GM20431 (cell line): ENCODE results near the gene MDK.

Experiments
- in situ Hi-C: fragments of 300-500 bp; cut with MseI, MboI; formaldehyde crosslinking; loops from one replicate; pipeline ENCODE4 v1.15.0; 2020; ENCODE audit warnings: low sequenced_read_pairs; ENCODE audit not compliant: unreplicated experiment

The MDK gene

DNA sequence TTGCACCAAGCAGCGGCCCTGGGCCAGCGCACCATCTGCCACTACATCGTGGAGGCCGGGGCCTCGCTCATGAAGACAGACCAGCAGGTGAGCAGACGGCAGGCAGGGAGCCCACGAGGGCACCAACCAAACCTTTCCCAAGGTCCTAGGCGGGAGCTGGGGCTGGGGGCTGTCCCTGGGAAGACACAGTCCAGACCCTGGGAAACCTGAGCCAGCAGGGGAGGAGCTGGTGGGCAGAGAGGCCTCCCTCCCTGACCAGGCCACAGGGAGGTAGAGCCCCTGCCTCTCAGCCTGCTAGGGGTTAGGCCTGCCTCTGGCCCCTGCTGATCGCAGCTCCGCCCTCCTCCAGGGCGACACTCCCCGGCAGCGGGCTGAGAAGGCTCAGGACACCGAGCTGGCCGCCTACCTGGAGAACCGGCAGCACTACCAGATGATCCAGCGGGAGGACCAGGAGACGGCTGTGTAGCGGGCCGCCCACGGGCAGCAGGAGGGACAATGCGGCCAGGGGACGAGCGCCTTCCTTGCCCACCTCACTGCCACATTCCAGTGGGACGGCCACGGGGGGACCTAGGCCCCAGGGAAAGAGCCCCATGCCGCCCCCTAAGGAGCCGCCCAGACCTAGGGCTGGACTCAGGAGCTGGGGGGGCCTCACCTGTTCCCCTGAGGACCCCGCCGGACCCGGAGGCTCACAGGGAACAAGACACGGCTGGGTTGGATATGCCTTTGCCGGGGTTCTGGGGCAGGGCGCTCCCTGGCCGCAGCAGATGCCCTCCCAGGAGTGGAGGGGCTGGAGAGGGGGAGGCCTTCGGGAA, 1.8 kb upstream of the MDK start:
- in situ Hi-C loops: loop anchor here (25.0 kb wide), 1 partner anchor 158 kb away; no protein-coding TSS in a partner anchor

DNA sequence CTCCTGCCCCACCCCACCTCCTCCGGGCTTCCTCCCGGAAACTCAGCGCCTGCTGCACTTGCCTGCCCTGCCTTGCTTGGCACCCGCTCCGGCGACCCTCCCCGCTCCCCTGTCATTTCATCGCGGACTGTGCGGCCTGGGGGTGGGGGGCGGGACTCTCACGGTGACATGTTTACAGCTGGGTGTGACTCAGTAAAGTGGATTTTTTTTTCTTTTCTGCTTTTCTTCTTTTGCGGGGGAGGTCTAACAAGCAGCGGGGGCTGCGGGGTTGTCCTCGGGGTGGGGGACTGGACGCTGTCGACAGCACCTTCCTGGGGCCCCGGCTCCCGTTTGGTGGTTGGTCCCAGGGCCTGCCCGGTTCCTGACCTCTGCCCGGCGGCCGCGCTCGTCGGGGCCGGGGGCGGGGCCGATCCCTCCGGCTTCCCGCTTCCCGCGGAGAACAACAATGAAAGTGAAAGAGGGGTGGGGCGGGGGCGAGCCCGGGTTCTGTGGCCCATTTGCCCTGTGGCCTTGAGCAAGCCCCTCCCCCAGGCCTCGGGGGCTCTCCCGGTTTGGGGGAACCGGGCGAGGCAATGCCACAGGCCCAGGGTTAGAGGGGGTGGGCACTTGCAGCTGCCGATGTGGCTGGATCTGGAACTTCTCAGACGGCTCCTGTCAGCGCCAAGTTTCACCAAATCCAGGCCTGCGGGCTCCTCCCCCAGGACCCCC, 975 bp upstream of the MDK start:
- in situ Hi-C loops: loop anchor here (25.0 kb wide), 1 partner anchor 157 kb away; no protein-coding TSS in a partner anchor

GRCh38 chr11:46381819-46382645, 563 bp downstream of the MDK start:
- in situ Hi-C loops: loop anchor here (25.0 kb wide), 1 partner anchor 155 kb away; no protein-coding TSS in a partner anchor

DNA sequence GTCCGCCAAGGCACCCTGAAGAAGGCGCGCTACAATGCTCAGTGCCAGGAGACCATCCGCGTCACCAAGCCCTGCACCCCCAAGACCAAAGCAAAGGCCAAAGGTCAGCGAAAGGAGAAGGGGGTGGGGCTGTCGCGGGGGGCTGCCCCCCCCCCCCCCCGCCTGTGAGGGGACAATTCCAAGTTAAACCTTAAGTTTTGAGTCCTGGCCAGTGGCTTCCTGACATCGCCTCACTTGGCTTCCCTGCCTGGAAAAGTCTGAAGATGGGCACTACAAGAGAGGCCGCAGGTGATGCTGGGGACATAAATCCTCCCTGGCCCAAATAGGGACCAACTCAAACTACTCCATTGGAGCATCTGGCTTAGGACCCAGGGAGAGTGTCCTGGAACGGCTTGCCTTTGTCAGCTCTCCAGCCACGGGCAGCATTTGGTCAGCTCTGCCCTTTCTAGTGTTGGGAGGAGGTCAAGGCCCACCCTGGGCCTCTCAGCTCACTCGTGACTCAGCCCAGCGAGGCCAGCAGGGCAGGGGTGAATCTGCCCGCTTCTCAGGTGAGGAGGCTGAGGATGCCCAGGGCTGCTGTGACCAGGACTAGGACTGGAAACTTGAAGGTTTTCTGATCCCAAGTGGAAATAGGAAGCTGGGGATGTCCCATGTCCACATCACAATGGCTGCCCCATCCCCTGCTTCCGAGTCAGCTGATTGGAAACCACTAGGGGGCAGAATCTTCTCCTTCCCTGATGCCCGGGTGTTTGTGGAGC, 1.4 kb downstream of the MDK start:
- in situ Hi-C loops: loop anchor here (25.0 kb wide), 1 partner anchor 154 kb away; no protein-coding TSS in a partner anchor

DNA sequence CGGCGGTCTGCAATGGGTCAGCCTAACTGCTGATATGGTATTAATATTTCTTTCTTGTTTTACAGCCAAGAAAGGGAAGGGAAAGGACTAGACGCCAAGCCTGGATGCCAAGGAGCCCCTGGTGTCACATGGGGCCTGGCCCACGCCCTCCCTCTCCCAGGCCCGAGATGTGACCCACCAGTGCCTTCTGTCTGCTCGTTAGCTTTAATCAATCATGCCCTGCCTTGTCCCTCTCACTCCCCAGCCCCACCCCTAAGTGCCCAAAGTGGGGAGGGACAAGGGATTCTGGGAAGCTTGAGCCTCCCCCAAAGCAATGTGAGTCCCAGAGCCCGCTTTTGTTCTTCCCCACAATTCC, 1.9 kb downstream of the MDK start:
- in situ Hi-C loops: loop anchor here (25.0 kb wide), 1 partner anchor 154 kb away; no protein-coding TSS in a partner anchor

- in situ Hi-C loops: loop anchor here (25.0 kb wide), 1 partner anchor 153 kb away; no protein-coding TSS in a partner anchor
Observed at GRCh38 chr11:46383974-46384701, 2.7 kb downstream of the MDK start.

DNA sequence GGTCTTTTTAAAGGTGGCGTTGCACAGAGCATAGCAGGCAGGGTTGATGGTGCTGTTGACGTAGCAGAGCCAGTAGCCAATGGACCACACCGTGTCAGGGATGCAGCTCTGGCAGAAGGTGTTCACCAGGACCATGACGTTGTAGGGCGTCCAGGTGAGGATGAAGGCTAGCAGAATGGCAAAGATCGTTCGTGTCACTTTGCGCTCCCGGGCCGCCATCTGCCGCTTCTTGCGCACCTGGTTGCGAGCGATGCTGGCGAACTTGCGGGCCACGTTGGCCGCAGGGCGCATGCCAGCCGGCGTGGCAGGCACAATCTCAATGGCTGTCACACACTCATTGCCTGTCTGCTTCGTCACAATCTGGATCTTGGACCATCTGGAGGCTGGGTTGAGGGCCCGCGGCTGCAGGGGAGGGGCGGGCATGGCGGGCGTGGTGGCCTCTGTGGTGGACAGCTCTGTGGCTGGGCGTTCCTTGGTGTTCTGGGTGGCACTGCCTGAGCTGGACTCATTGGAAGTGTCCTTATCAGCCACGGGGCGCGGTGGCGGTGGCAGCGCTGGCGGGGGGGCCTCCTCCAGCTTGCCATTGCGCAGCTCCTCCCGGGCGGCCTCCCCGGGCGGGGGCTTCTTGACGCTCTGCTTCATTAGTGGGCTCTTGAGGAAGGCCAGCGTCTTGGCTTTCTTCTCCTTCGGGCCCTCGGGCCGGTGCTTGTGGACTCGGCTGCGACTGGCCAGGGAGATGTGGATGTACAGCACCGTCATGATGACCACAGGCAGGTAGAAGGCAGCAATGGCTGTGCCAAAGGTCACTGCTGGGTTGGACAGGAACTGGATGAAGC, 3.9 kb downstream of the MDK start:
- in situ Hi-C loops: loop anchor here (25.0 kb wide), 1 partner anchor 152 kb away; no protein-coding TSS in a partner anchor

- in situ Hi-C loops: loop anchor here (25.0 kb wide), 1 partner anchor 151 kb away; no protein-coding TSS in a partner anchor
Observed at GRCh38 chr11:46386005-46386578, 4.6 kb downstream of the MDK start.

DNA sequence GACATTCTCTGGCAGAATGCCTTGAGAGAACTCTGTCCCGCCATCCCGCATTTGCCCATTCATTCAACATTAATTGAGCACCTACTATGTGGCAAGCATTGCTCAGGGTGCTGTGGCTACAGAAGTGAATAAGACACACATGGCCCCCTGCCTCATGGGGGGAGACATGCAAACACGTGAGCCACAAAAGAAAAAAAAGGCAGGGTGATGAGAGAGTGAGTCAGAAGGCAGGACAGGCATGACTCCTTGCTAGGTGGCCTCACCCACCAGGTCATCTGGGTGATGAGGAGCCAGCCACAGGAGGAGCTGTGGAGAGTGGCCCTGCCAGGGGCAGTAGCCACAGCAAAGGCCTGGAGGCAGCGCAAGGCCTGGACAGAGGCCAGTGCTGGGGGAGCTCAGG, 5.2 kb downstream of the MDK start:
- in situ Hi-C loops: loop anchor here (25.0 kb wide), 1 partner anchor 151 kb away; no protein-coding TSS in a partner anchor

- in situ Hi-C loops: loop anchor here (25.0 kb wide), 1 partner anchor 150 kb away; no protein-coding TSS in a partner anchor
Observed at GRCh38 chr11:46387456-46387855, 6.0 kb downstream of the MDK start.

GRCh38 chr11:46387919-46388618, 6.6 kb downstream of the MDK start:
- in situ Hi-C loops: loop anchor here (25.0 kb wide), 1 partner anchor 149 kb away; no protein-coding TSS in a partner anchor

DNA sequence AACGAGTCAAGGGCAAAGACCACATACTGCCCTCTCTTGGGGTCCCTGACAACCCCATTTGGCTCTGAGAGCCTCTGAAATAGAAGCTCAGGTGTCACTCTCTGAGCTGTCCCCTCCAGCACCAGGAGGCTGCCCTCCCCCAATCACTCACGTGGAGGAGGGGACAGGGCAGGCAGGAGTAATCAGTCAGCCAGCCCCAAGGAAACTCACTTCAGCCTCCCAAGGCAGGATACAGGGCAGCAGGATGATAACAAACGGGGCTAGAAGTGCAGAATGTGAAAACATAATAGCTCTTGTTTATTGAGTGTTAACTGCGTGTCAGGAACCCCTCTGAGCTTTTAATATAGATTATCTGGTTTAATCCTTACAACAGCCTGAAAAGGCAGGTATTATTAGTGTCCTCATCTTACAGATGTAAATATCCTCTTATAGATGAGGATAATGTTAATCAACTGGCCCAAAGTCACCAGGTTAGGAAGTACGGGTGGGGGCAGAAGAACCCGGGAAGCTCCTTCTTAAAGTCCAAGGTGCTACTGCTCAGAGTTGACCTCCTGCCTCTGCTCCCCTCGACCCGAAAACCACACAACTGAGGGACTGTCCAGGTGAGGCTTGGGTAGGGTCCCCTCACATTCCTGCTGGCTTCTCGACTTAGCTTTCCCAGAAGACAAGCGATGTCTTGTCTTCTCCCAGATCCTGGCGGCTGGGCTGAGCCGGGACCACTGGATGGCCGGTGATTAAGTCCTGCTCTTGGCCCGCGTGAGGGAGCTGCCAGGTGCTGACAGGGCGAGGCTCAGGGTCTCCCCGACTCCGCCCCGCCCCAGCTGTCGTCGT, 7.4 kb downstream of the MDK start:
- in situ Hi-C loops: loop anchor here (25.0 kb wide), 1 partner anchor 148 kb away; no protein-coding TSS in a partner anchor

GRCh38 chr11:46389450-46390330, 8.2 kb downstream of the MDK start:
- in situ Hi-C loops: loop anchor here (25.0 kb wide), 1 partner anchor 148 kb away; no protein-coding TSS in a partner anchor

- in situ Hi-C loops: loop anchor here (25.0 kb wide), 1 partner anchor 147 kb away; no protein-coding TSS in a partner anchor
Observed at GRCh38 chr11:46390331-46391171, 9.1 kb downstream of the MDK start.
